ENCODE results near the gene CACNA1C.

CACNA1C gene

DNA sequence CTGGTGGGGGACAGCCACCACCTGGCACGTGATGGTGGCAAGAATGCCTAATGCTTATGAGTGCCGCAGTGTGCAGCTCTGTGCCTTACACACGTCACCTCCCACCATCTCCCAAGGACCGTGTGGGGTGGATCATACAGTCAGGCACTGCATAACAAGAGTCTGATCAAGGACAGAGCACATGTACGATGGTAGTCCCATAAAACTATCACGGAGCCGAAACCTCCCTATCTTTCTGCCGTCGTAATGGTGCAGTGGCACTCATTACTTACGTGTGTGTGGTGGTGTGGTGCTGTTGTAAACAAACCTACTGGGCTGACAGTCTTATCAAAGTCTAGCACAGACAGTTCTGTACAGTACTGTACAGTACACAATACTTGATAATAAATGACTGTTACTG is 89.3 kb downstream of the CACNA1C start:
- no peak for DNase-seq

- no peak for DNase-seq
These were observed 92.2 kb downstream of the CACNA1C start for GRCh38 chr12:2144951-2145350.

GRCh38 chr12:2145433-2145998 is 92.7 kb downstream of the CACNA1C start:
- no peak for DNase-seq

DNA sequence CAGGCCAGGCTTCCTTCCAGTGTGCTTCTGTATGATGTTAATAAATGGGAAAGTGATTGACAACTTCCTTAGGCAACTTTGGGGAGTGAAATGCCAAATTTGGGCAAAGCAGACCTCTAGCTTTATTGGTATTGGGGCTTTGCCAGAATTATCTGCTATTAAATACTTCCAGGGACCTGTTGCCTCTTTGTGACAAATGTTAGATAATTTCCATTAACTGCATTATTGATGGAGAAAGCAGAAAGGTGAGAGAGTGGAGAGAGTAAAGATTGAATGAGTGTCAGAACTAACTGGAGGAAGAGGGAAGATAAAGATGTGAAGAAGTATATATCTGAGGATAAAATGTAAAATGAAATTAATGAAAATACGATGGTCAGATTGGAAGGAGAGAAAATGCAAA is 94.5 kb downstream of the CACNA1C start:
- no peak for DNase-seq

GRCh38 chr12:2149091-2149490 is 96.3 kb downstream of the CACNA1C start:
- DNase-seq, result no peak

DNA sequence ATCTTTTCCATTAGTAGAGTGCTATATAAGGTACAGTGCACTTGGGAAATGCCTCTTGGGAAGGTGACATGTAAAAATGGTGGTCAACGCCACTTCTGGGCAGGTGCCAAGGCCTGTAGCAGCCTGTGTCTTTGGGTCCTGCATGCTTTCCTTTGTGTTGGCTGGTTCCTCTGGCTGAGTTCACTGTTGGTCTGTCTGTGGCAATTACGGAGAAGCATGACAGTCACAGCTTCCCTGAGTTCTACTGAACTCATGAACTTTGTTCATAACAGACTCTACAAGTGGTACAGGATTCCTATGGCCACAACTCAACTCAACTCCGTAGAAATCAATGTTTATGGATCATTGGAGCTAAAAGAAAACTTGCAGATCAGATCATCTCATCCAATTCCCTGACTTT is 98.0 kb downstream of the CACNA1C start:
- no peak for DNase-seq

GRCh38 chr12:2151391-2151790 is 98.6 kb downstream of the CACNA1C start:
- no peak for DNase-seq

GRCh38 chr12:2152134-2152533 is 99.3 kb downstream of the CACNA1C start:
- no peak for DNase-seq

- no peak for DNase-seq
These were observed 101.3 kb downstream of the CACNA1C start for GRCh38 chr12:2154050-2154449.

DNA sequence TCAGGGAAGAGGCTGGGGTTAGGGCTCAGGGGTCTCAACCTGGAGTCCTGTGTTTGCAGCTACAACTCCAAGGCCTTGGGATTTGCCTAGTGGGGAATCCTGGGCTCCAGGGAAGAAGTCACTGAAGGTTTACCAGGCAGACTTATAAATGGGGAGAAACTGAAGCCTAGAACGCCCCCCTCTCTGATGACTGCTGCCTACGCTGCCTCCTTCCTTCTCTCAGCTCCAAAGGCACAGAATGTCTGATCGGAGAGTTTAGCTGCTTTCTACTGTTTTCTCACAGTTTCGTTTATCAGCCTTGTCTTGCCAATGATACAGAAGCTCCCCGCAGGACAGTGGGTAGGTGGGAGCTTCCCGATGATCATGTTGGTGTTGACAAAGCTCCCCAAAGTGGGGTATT is 101.7 kb downstream of the CACNA1C start:
- no peak for DNase-seq

- DNase-seq, result no peak
These were observed 103.5 kb downstream of the CACNA1C start for GRCh38 chr12:2156333-2156732.

DNA sequence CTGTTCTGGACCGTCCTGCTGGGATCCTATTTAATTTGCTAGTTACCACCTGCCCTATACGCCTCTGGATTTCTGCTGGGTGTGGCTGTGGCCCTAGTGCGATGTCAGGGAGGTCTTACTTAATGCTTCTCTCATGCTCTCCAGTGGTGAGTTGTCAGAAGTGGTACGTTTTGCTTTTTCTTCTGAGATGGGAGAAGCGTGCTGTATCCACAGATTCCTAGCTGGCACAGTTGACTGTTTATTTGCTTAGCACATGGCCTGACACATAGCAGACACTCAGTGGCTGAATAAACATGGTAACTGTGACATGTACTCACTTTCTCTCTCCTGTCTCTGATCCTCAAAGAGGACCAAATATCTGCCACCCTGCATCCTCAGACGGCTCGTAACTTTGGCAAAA is 107.3 kb downstream of the CACNA1C start:
- DNase-seq, result no peak

GRCh38 chr12:2161473-2161872 is 108.7 kb downstream of the CACNA1C start:
- no peak for DNase-seq

DNA sequence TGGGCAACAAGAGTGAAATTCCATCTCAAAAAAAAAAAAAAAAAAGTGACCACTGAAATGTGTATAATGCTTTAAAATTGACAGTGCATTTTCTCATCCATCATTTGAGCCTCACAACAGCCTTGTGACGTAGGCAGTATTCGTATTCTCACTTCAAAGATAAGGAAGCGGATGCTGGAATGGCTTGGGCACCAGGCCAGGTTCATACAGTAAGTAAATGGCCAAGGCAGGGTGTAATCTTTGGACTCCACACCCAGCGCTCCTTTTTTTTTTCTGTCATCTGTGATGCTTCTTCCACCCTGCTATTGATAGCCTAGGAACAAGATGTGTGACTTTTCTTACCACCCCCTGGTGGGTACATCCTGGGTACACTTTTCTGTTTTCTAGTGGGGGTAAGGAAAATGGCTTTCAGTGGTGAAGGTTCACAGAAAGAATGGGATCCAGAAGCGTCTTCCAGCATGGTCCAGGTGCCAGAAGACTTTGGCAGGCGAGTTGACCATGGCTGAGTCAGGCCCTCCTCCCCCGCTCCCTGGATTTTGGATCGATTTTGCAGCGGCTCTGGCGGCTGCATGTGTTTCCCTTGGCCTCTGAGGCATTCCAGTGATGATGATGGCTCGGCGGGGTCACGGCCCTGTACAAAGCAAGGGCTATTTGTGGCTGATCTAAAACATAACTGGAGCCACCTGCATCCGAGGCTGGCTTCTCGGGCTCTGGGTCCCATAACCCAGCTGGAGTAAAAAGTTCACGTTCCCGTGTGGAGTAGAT is 110.6 kb downstream of the CACNA1C start:
- DNase-seq, result no peak

DNA sequence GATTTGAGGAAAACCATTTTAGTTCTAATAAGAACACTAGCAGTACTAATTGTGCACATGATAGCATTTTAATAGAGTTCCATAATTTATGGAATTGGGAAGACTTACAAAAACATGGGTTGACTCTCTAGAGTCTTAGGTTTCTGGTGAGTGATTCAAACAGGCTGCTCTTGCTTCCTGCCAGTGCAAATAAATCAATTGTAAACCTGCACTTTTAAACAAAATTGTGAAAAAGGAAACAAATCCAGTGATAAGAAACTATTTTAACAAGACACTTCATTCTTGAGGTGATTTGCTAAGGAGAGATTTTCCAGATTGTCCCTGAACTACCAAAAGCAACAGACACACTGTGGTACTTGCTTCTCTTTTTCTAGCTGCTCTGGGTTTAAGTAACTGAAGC is 112.2 kb downstream of the CACNA1C start:
- DNase-seq, result no peak

GRCh38 chr12:2165927-2166326 is 113.1 kb downstream of the CACNA1C start:
- no peak for DNase-seq

DNA sequence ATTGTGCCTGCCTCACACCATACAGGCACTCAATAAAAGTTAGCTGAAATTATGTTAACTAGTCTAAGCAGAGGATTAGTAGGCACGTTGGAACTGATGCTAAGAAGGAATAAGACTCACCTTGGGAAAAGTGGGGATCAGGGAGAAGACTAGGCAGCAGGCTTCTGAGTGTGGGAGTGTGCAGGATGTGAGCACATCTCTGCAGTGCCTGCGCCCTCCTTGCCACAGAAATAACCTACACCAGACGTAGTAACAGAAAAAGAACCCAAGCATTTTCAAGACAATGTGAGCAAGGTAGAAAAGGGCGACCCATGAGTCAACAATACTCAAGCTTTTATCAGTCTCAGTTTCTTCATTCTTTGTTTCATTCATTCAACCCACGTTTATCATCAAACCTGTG is 113.9 kb downstream of the CACNA1C start:
- no peak for DNase-seq

DNA sequence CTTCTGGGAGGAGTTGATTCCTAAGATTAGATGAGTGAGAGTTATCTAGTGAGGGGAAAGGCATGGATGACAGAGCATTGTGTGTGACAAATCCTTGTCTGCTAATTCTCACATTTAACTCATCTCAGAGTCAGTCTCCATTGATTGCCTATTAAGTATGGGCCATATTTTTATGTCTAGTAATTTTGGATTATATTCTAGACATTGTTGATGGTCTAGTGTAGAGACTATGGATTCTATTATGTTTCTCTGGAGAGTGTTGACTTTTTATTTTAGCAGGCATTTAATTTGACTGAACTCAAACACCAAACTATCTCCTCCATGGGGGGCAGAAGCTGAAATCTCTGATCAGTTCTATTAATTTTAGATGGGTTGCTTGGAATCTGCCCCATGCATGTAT is 114.4 kb downstream of the CACNA1C start:
- DNase-seq, result no peak

DNA sequence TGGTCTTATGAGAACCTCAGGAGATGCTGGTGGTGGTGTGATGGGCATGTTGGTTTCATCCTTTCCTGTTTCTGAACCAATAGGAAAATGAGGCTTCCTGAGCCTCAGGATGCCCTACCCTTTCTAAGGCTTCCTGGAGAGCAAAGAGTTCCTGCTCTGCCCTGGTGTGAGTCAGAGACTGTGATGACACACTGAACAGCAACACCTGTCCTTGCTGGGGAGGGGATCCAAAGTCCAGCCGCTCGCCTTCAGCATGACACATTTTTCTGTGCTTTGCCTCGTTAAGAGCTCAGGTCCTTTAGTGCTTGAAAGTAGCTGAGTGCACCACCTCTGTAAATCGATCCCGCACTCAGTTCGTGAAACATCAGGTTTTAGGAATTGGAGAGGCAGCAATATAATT is 116.0 kb downstream of the CACNA1C start:
- DNase-seq, result no peak

GRCh38 chr12:2169489-2169888 is 116.7 kb downstream of the CACNA1C start:
- DNase-seq, result no peak

- no peak for DNase-seq
These were observed 117.2 kb downstream of the CACNA1C start for GRCh38 chr12:2169940-2170339.

DNA sequence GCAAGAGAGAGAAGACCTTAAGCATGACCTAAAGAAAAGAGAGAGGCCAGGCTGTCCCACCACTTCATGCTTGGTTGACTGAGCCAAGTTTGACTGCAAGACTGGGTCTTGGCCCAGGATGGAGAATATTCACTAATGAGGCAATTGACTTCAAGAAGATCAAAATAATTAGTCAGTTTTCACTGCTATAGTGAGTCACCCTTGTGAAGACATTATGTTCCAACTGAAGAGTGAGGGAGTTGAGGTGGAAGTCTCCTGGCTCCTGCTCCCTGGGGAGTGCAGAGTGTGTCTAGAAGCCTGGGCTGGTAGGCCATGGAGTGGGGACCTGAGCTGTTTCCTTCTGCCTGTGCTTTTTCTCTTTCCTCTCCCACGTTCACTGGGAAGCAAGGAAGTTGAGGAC is 117.6 kb downstream of the CACNA1C start:
- DNase-seq, result no peak

DNA sequence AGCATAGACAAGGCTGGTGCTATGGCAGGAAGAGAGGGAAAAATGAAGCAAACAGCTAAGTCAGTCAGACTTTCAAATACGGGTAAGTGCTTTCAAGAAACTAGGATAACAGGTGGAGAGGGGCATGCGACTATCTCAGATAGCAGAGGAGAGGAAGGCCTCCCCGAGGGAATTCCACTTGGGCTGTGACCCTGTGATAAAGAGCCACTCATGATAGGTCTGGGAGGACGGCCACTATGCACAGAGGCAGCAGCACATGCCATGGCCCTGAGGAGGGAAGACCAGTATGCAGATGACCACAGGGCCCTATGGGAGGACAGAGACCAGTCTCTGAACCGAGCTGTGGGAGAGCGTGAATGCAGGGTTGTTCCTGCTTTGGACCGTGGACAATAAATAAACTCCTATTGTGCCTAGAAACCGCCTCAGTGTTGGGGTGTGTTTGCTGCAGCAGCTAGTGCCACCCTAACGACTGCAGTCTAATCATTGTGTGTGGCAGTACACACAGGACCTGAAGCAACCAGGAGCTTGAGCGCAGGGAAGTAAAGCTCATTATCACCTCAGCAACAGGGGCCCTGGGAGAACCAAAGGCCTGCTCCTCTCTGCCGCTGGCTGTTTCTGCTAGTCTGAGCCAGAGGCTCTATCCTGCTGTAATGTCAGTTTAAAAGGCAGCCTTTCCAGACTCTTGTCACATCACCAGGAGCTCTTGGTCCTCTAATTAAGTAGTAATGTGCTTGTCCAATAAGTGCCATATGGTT is 119.1 kb downstream of the CACNA1C start:
- no peak for DNase-seq

GRCh38 chr12:2172491-2173214 is 119.9 kb downstream of the CACNA1C start:
- DNase-seq, result no peak

Measured in activated T-cell treated with anti-CD3 and anti-CD28 coated beads for 4 hours (primary cell).